ENCODE measurements around the gene CMTM4. TPM values are rescaled to one million over a fixed set of nuclear protein-coding genes. Genes with fewer than 3 reads are reported as not detected.
A peak's percentile ranks its signal among the peaks of the same experiment; 100 is the strongest.

CMTM4 gene
- polyA plus RNA-seq, 1 donor (not counting 4 experiments of a cell fraction or from before 2014, with no cell fraction given) = 23.1 TPM

DNA sequence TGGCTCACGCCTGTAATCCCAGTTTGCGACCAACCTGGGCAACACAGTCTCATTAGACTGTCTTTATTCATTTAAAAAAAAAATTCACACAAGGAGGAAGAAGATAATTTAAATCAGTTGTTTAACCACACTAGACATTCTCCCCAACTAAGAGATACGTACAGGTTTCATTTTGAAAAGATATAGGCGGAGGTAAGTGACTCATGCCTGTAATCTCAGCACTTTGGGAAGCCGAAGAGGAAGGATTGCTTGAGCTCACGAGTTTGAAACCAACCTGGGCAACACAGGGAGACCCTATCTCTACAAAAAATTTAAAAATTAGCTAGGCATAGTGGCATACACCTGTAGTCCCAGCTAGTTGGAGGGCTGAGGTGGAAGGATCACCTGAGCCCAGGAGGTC lies 5.3 kb downstream of the CMTM4 start:
- Histone ChIP-seq H3K9ac (ENCODE audit: control insufficient read depth, extremely low read depth, insufficient read depth, low read length) (no peak overlapping the region), H3K9me3 (ENCODE audit: control insufficient read depth, low read depth, low read length) (no peaks in the 10 kb centered on the region), H3K4me1 (ENCODE audit: control insufficient read depth, extremely low read depth, insufficient read depth, low read length) (peaks cover 29% of the 10 kb centered on the region), H4K20me1 (ENCODE audit: control insufficient read depth, extremely low read depth, insufficient read depth, low read length) (no peaks in the 10 kb centered on the region), H2AFZ (ENCODE audit: control insufficient read depth, low read length) (no peak overlapping the region), H3K27me3 (ENCODE audit: control insufficient read depth, extremely low read depth, insufficient read depth, low read length) (no peaks in the 10 kb centered on the region), H3K9me1 (ENCODE audit: control insufficient read depth, extremely low read depth, insufficient read depth, low read length) (peaks cover 2% of the 10 kb centered on the region), H3K27ac (ENCODE audit: control insufficient read depth, insufficient read depth, low read length) (no peak overlapping the region), H3K36me3 (ENCODE audit: control insufficient read depth in 2 of 2, extremely low read depth in 1 of 2, insufficient read depth in 2 of 2, low read length in 2 of 2) (no peaks in the 10 kb centered on the region), H3K79me2 (ENCODE audit: control insufficient read depth, insufficient read depth, low read length) (peaks cover 51% of the 10 kb centered on the region), H3K4me2 (ENCODE audit: control insufficient read depth, extremely low read depth, insufficient read depth, low read depth, low read length) (peak overlapping the region; percentile 25), H3K4me3 (ENCODE audit: control insufficient read depth in 2 of 3, extremely low read depth in 1 of 3, insufficient read depth in 2 of 3, low read depth in 1 of 3, low read length in 3 of 3) (no peak overlapping the region)
- FAIRE-seq = no peak
- DNase-seq (ENCODE audit: low read depth, low spot score) = no peak
- TF ChIP-seq EZH2 (IDR thresholded peaks at IDR 0.05; ENCODE audit: low read length) (no peak), CTCF (optimal IDR thresholded peaks at IDR 0.05 in 1 of 3, IDR thresholded peaks at IDR 0.05 in 1 of 3, conservative IDR thresholded peaks at IDR 0.05 in 1 of 3; ENCODE audit: extremely low read depth in 1 of 3, insufficient read depth in 2 of 3, low read length in 3 of 3) (no peak)
- dilution Hi-C loops (cut with MboI; ENCODE audit: extremely low pct_ligation_motif_present, low sequenced_read_pairs) = no loop called here

DNA sequence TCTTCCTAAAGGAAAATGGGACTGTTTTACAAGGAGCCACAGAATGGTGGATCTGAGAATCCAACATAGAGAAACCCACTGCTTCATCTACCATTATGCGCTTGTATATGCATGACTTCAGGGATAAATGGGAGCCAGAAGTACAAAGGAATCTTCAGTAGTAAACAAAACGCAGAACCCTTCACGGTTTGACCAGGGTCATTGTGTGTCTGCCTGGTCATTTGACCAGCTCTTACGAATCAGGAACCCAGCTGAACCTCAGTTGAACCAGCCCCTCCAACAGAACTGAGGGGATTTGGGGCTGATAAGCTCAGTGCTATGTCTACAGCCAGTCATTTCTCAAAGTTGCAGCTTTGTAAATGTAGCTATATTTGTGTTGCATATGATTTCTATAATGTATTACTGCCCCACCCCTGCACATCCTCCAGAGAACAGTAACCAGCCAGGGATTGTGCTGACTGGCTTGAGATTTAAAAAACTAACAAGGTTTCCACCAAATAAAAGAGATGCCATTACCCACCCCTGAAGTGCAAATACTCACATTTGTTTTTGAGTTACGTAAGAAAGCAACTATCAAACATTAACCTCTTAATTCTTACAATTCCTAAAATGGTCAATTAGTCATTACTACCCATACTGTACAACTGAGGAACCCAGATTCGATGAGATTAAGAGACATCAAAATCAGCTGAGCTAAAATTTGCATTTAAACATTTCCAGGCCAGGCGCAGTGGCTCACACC lies 6.3 kb downstream of the CMTM4 start:
- Histone ChIP-seq H3K4me2 (ENCODE audit: control insufficient read depth, extremely low read depth, insufficient read depth, low read depth, low read length) (no peak overlapping the region), H3K79me2 (ENCODE audit: control insufficient read depth, insufficient read depth, low read length) (peaks cover 45% of the 10 kb centered on the region), H2AFZ (ENCODE audit: control insufficient read depth, low read length) (no peak overlapping the region), H3K9ac (ENCODE audit: control insufficient read depth, extremely low read depth, insufficient read depth, low read length) (no peak overlapping the region), H3K4me3 (ENCODE audit: control insufficient read depth in 2 of 3, extremely low read depth in 1 of 3, insufficient read depth in 2 of 3, low read depth in 1 of 3, low read length in 3 of 3) (no peak overlapping the region), H3K4me1 (ENCODE audit: control insufficient read depth, extremely low read depth, insufficient read depth, low read length) (peaks cover 22% of the 10 kb centered on the region), H4K20me1 (ENCODE audit: control insufficient read depth, extremely low read depth, insufficient read depth, low read length) (no peaks in the 10 kb centered on the region), H3K27me3 (ENCODE audit: control insufficient read depth, extremely low read depth, insufficient read depth, low read length) (no peaks in the 10 kb centered on the region), H3K27ac (ENCODE audit: control insufficient read depth, insufficient read depth, low read length) (no peak overlapping the region), H3K9me1 (ENCODE audit: control insufficient read depth, extremely low read depth, insufficient read depth, low read length) (peaks cover 2% of the 10 kb centered on the region), H3K36me3 (ENCODE audit: control insufficient read depth in 2 of 2, extremely low read depth in 1 of 2, insufficient read depth in 2 of 2, low read length in 2 of 2) (no peaks in the 10 kb centered on the region), H3K9me3 (ENCODE audit: control insufficient read depth, low read depth, low read length) (no peaks in the 10 kb centered on the region)
- no peak for TF ChIP-seq EZH2 (IDR thresholded peaks at IDR 0.05; ENCODE audit: low read length)
- no peak for TF ChIP-seq CTCF (optimal IDR thresholded peaks at IDR 0.05 in 1 of 3, IDR thresholded peaks at IDR 0.05 in 1 of 3, conservative IDR thresholded peaks at IDR 0.05 in 1 of 3; ENCODE audit: extremely low read depth in 1 of 3, insufficient read depth in 2 of 3, low read length in 3 of 3)
- dilution Hi-C loops (cut with MboI; ENCODE audit: extremely low pct_ligation_motif_present, low sequenced_read_pairs) = no loop called here
- DNase-seq (ENCODE audit: low read depth, low spot score) (no peak), FAIRE-seq (no peak)
